IMR-90 (cell line): ENCODE measurements around the gene PBX3. TPM values are rescaled to one million over a fixed set of nuclear protein-coding genes. Genes with fewer than 3 reads are reported as not detected.

Experiments
- ATAC-seq: fragments of 200-7000 bp; cut with Tn5 transposase; 2 replicates; pipeline ENCODE4 v1.9.1; 2020; ENCODE audit warnings: low read depth, mild to moderate bottlenecking, moderate library complexity
- BruUV-seq: library from RNA; stranded (reverse); fragments of 400-500 nt; replicated peaks from 2 replicates; lab custom pipeline; 2021; lab: Mats Ljungman, UMichigan
- CTCF ChIA-PET: fragments of 300-600 bp; formaldehyde crosslinking; extraction: SDS; loops from one replicate; lab custom pipeline; 2021; ENCODE audit warnings: antibody characterized with exemption; lab: Yijun Ruan, JAX
- POLR2A ChIA-PET: fragments of 300-600 bp; sonication (Branson Sonifier 250); formaldehyde crosslinking; loops from one replicate; lab custom pipeline; 2022; ENCODE audit warnings: antibody characterized with exemption; ENCODE audit not compliant: unreplicated experiment; lab: Charles Lee
- DNase-seq: peaks from one replicate; pipeline ENCODE4 v3.0.0; 2013
- H2AFZ ChIP-seq: replicated peaks from 2 replicates; pipeline ENCODE3; 2013; ENCODE audit warnings: low read length, mild to moderate bottlenecking; ENCODE audit not compliant: poor library complexity
- H2AK5ac ChIP-seq: 2 replicates; pipeline ENCODE4 v1.6.1; 2013; ENCODE audit warnings: low read depth, low read length, inconsistent platforms
- H2AK9ac ChIP-seq: replicated peaks from 2 replicates; pipeline ENCODE3; 2013; ENCODE audit warnings: mild to moderate bottlenecking, low read depth, low read length, moderate library complexity; ENCODE audit not compliant: poor library complexity
- H2BK120ac ChIP-seq: 2 replicates; pipeline ENCODE4 v1.6.1; 2013; ENCODE audit warnings: low read depth, low read length, inconsistent platforms
- H2BK15ac ChIP-seq: 3 replicates; pipeline ENCODE4 v1.6.1; 2013; ENCODE audit warnings: low read depth, low read length, inconsistent platforms
- H2BK20ac ChIP-seq: 2 replicates; pipeline ENCODE4 v1.6.1; 2013; ENCODE audit warnings: low read depth, mild to moderate bottlenecking, inconsistent platforms, low read length, moderate library complexity
- H2BK5ac ChIP-seq: 2 replicates; pipeline ENCODE4 v1.6.1; 2013; ENCODE audit warnings: mild to moderate bottlenecking, low read depth, low read length, inconsistent platforms; ENCODE audit not compliant: poor library complexity, severe bottlenecking
- H3K14ac ChIP-seq: replicated peaks from 2 replicates; pipeline ENCODE4 v1.6.1; 2013; ENCODE audit warnings: low read depth, low read length, inconsistent platforms
- H3K18ac ChIP-seq: 2 replicates; pipeline ENCODE4 v1.6.1; 2013; ENCODE audit warnings: low read depth, low read length, control low read depth
- H3K23ac ChIP-seq: 2 replicates; pipeline ENCODE4 v1.6.1; 2013; ENCODE audit warnings: low read depth, low read length, inconsistent platforms
- H3K27ac ChIP-seq: 2 replicates; pipeline ENCODE4 v1.5.1; 2013; ENCODE audit warnings: mild to moderate bottlenecking, control low read depth, low read length; ENCODE audit not compliant: insufficient read depth
- H3K27me3 ChIP-seq: 2 replicates; pipeline ENCODE4 v1.6.1; 2013; ENCODE audit warnings: low read length; ENCODE audit not compliant: control insufficient read depth, insufficient read depth
- H3K36me3 ChIP-seq: 2 replicates; pipeline ENCODE4 v1.6.1; 2013; ENCODE audit warnings: low read length, mixed read lengths; ENCODE audit not compliant: control insufficient read depth, insufficient read depth
- H3K4ac ChIP-seq: 2 replicates; pipeline ENCODE4 v1.6.1; 2013; ENCODE audit warnings: low read depth, low read length, inconsistent platforms
- H3K4me1 ChIP-seq: 2 replicates; pipeline ENCODE4 v1.6.1; 2013; ENCODE audit warnings: low read length, mixed read lengths; ENCODE audit not compliant: control insufficient read depth, insufficient read depth
- H3K4me2 ChIP-seq: 2 replicates; pipeline ENCODE4 v1.6.1; 2013; ENCODE audit warnings: low read depth, mild to moderate bottlenecking, control low read depth, low read length, moderate library complexity
- H3K4me3 ChIP-seq: 2 replicates; pipeline ENCODE4 v1.5.1; 2013; ENCODE audit warnings: low read depth, mild to moderate bottlenecking, control low read depth, low read length, moderate library complexity; ENCODE audit not compliant: insufficient read depth
- H3K56ac ChIP-seq: 2 replicates; pipeline ENCODE4 v1.6.1; 2013; ENCODE audit warnings: low read length, inconsistent platforms; ENCODE audit not compliant: insufficient read depth; ENCODE audit errors: extremely low read depth
- H3K79me1 ChIP-seq, 2 experiments: 2 replicates each; pipeline ENCODE4 v1.6.1; 2013; ENCODE audit warnings: low read length in 2 of 2, inconsistent platforms in 1 of 2, low read depth in 1 of 2
- H3K9ac ChIP-seq: 2 replicates; pipeline ENCODE4 v1.6.1; 2013; ENCODE audit warnings: low read depth, low read length, control low read depth
- H3K9me1 ChIP-seq: 2 replicates; pipeline ENCODE4 v1.6.1; 2013; ENCODE audit warnings: low read length, inconsistent platforms; ENCODE audit not compliant: insufficient read depth
- H3K9me3 ChIP-seq: 2 replicates; pipeline ENCODE4 v1.6.1; 2013; ENCODE audit warnings: low read length; ENCODE audit not compliant: control insufficient read depth, insufficient read depth
- H4K20me1 ChIP-seq: 2 replicates; pipeline ENCODE4 v1.6.1; 2013; ENCODE audit warnings: low read length, inconsistent platforms; ENCODE audit not compliant: insufficient read depth
- H4K5ac ChIP-seq: 2 replicates; pipeline ENCODE4 v1.6.1; 2013; ENCODE audit warnings: mild to moderate bottlenecking, low read depth, low read length, control low read depth
- H4K8ac ChIP-seq, 2 experiments: 2 replicates each; pipeline ENCODE4 v1.6.1; 2013; ENCODE audit warnings: low read depth in 2 of 2, low read length in 2 of 2, control low read depth in 1 of 2, inconsistent platforms in 1 of 2
- H4K91ac ChIP-seq: 2 replicates; pipeline ENCODE4 v1.6.1; 2013; ENCODE audit warnings: low read depth, low read length, inconsistent platforms; ENCODE audit not compliant: insufficient read depth
- BHLHE40 ChIP-seq: fragments of 150-350 bp; IDR thresholded peaks from 2 replicates; pipeline ENCODE4 v1.6.1; 2016; ENCODE audit warnings: mild to moderate bottlenecking, low read depth, low read length
- CHD1 ChIP-seq: IDR thresholded peaks from 2 replicates; pipeline ENCODE4 v1.6.1; 2012; ENCODE audit warnings: low read depth, low read length, improper control_type of control experiment
- FOS ChIP-seq: fragments of 150-350 bp; IDR thresholded peaks from 2 replicates; pipeline ENCODE4 v1.6.1; 2016; ENCODE audit warnings: low read depth, low read length
- MAFK ChIP-seq: IDR thresholded peaks from 2 replicates; pipeline ENCODE4 v1.6.1; 2012; ENCODE audit warnings: low read depth, low read length, improper control_type of control experiment
- MXI1 ChIP-seq: IDR thresholded peaks from 2 replicates; pipeline ENCODE4 v1.6.1; 2012; ENCODE audit warnings: low read depth, mild to moderate bottlenecking, low read length, moderate library complexity, borderline replicate concordance
- NFE2L2 ChIP-seq: fragments of 150-350 bp; IDR thresholded peaks from 2 replicates; pipeline ENCODE4 v1.6.1; 2016; ENCODE audit warnings: low read depth, mild to moderate bottlenecking, low read length
- POLR2A ChIP-seq: IDR thresholded peaks from 2 replicates; pipeline ENCODE4 v1.6.1; 2012; ENCODE audit warnings: mild to moderate bottlenecking, low read depth, low read length
- RAD21 ChIP-seq: IDR thresholded peaks from 2 replicates; pipeline ENCODE4 v1.6.1; 2012; ENCODE audit warnings: low read length, improper control_type of control experiment
- RCOR1 ChIP-seq: IDR thresholded peaks from 2 replicates; pipeline ENCODE4 v1.6.1; 2012; ENCODE audit warnings: mild to moderate bottlenecking, low read length, improper control_type of control experiment; ENCODE audit not compliant: insufficient replicate concordance
- RFX5 ChIP-seq: IDR thresholded peaks from 2 replicates; pipeline ENCODE4 v1.8.0; 2012; ENCODE audit warnings: low read depth, mild to moderate bottlenecking, low read length, moderate library complexity
- SMC3 ChIP-seq: fragments of 150-350 bp; IDR thresholded peaks from 2 replicates; pipeline ENCODE4 v1.6.1; 2016; ENCODE audit warnings: low read depth, mild to moderate bottlenecking, antibody characterized with exemption, low read length, moderate library complexity
- WGBS, 2 experiments: methylation state at CpG; one replicate each; pipeline versions ENCODE4 v1.1.5 to v1.1.7; 2013; ENCODE audit warnings: missing lambda C conversion rate in 2 of 2; ENCODE audit not compliant: insufficient read length in 1 of 2; ENCODE audit errors: extremely low coverage in 2 of 2; 5-methylcytosine and 5-hydroxymethylcytosine counted together
- dilution Hi-C: fragments of 300-500 bp; cut with HindIII; formaldehyde crosslinking; loops from one replicate; pipeline ENCODE4 v1.14.3; 2018; ENCODE audit warnings: low sequenced_read_pairs; ENCODE audit not compliant: unreplicated experiment
- in situ Hi-C: fragments of 300-500 bp; cut with MboI; formaldehyde crosslinking; loops from 3 replicates; pipeline ENCODE4 v1.14.3; 2019; ENCODE audit warnings: low sequenced_read_pairs, inconsistent platforms, mixed read lengths
- intact Hi-C: fragments of 100-400 bp; cut with micrococcal nuclease; formaldehyde crosslinking; loops from 2 replicates; pipeline ENCODE4 v1.10.0; 2022
- polyA plus RNA-seq, 3 experiments: library from polyadenylated mRNA; depleted of rRNA; stranded (reverse); fragments of >200 nt; gene quantifications; 2 replicates each; pipeline ENCODE4 v1.2.3, GENCODE V29; 2012; ENCODE audit warnings: low replicate concordance in 1 of 3
- total RNA-seq: library from RNA; depleted of rRNA; stranded (reverse); fragments of >200 nt; gene quantifications from 2 replicates; pipeline ENCODE4 v1.2.3, GENCODE V29; 2012
- TF ChIP-seq, protein P1 (sequence below): conservative IDR thresholded peaks from 2 replicates; pipeline ENCODE4 v1.5.1; 2012; ENCODE audit warnings: mild to moderate bottlenecking, low read depth, low read length, improper control_type of control experiment
- TF ChIP-seq, protein P2 (sequence below): fragments of 150-350 bp; IDR thresholded peaks from 2 replicates; pipeline ENCODE4 v1.6.1; 2017; ENCODE audit warnings: mild to moderate bottlenecking, antibody characterized with exemption, low read length, low read depth

Gene PBX3
- total and polyA plus RNA-seq, 2 of the 4 experiments (the other 2 are of a cell fraction) = 12.0 to 15.6 TPM

DNA sequence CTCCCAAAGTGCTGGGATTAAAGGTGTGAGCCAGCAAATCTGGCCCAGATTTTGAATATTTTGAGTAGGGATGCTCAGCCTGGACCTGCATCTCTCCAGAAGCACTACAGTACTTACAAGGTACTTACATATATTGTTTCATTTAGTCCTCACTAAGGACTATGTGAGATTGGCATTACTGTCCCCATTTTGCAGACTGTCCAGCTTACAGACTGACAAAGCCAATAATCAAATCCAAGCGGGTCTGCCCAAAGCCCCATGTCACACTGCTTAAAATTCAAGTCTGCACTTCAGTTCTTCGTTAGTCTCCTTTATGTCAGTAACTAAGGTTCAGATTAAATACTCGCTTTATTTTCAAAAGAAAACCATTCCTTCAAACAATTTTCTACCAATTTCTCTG, 47.3 kb upstream of the PBX3 start:
- ChIA-PET POLR2A (no interaction called here), CTCF (no interaction called here)
- DNase-seq (no peak), ATAC-seq (no peak)
- dilution Hi-C loops = no loop called here
- H3K9me1 ChIP-seq = peaks cover 5% of the 10 kb centered on the region
- no peak overlapping the region for H2BK120ac ChIP-seq
- no TSS peak for BruUV-seq
- peaks cover 22% of the 10 kb centered on the region for H4K20me1 ChIP-seq
- H3K27ac ChIP-seq = no peak overlapping the region
- H2BK5ac ChIP-seq = no peak overlapping the region
- no peak overlapping the region for H3K14ac ChIP-seq
- TF ChIP-seq RCOR1 (no peak), FOS (no peak), SMC3 (no peak), RAD21 (no peak), BHLHE40 (no peak), NFE2L2 (no peak), MXI1 (no peak), RFX5 (no peak), MAFK (no peak), CHD1 (no peak), POLR2A (no peak)
- TF ChIP-seq, protein P1, sequence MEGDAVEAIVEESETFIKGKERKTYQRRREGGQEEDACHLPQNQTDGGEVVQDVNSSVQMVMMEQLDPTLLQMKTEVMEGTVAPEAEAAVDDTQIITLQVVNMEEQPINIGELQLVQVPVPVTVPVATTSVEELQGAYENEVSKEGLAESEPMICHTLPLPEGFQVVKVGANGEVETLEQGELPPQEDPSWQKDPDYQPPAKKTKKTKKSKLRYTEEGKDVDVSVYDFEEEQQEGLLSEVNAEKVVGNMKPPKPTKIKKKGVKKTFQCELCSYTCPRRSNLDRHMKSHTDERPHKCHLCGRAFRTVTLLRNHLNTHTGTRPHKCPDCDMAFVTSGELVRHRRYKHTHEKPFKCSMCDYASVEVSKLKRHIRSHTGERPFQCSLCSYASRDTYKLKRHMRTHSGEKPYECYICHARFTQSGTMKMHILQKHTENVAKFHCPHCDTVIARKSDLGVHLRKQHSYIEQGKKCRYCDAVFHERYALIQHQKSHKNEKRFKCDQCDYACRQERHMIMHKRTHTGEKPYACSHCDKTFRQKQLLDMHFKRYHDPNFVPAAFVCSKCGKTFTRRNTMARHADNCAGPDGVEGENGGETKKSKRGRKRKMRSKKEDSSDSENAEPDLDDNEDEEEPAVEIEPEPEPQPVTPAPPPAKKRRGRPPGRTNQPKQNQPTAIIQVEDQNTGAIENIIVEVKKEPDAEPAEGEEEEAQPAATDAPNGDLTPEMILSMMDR = no peak
- TF ChIP-seq, protein P2, sequence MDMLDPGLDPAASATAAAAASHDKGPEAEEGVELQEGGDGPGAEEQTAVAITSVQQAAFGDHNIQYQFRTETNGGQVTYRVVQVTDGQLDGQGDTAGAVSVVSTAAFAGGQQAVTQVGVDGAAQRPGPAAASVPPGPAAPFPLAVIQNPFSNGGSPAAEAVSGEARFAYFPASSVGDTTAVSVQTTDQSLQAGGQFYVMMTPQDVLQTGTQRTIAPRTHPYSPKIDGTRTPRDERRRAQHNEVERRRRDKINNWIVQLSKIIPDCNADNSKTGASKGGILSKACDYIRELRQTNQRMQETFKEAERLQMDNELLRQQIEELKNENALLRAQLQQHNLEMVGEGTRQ = no peak
- no peak overlapping the region for H3K4me3 ChIP-seq
- no peak overlapping the region for H3K23ac ChIP-seq
- 0 out of 2 replicates have a peak, but pooled peaks cover 1% of the 10 kb centered on the region for H3K36me3 ChIP-seq
- H2AFZ ChIP-seq = no peak overlapping the region
- H2AK9ac ChIP-seq = no peak overlapping the region
- H2BK15ac ChIP-seq = no peak overlapping the region
- no peak overlapping the region for H4K5ac ChIP-seq
- no CpG with 5 or more reads among the region's 3 CpGs for WGBS, 2 experiments
- H3K4ac ChIP-seq = no peak overlapping the region
- intact Hi-C loops = no loop called here
- H2BK20ac ChIP-seq = no peak overlapping the region
- peaks cover 1% of the 10 kb centered on the region; the same call in 1 of the 2 replicates for H3K4me1 ChIP-seq
- H3K9ac ChIP-seq = no peak overlapping the region
- no peak overlapping the region for H3K4me2 ChIP-seq
- no peak overlapping the region for H4K91ac ChIP-seq
- no peaks in the 10 kb centered on the region for H3K27me3 ChIP-seq
- H2AK5ac ChIP-seq = no peak overlapping the region
- no peak overlapping the region for H3K56ac ChIP-seq
- H3K18ac ChIP-seq = no peak overlapping the region
- peaks cover 29 to 60% of the 10 kb centered on the region in 2 experiments for H3K79me1 ChIP-seq
- in situ Hi-C loops = no loop called here
- no peak overlapping the region for H4K8ac ChIP-seq
- no peaks in the 10 kb centered on the region for H3K9me3 ChIP-seq
